D721Med (cell line): Measurements from ENCODE around the gene AMMECR1.

Experiments used
- DNase-seq: peaks from one replicate; pipeline ENCODE4 v3.0.0; 2011; ENCODE audit warnings: low spot score; ENCODE audit not compliant: insufficient read length
- FAIRE-seq: peaks from 2 replicates; lab custom pipeline; 2011; peaks lifted over from hg19 to GRCh38; lab: Jason Lieb, UNC
- TF ChIP-seq, protein P1 (sequence below): IDR thresholded peaks from 2 replicates; pipeline ENCODE4 v1.5.1; 2012; ENCODE audit warnings: mild to moderate bottlenecking, control low read depth; ENCODE audit not compliant: insufficient read depth; ENCODE audit errors: missing control alignments

The AMMECR1 gene

DNA sequence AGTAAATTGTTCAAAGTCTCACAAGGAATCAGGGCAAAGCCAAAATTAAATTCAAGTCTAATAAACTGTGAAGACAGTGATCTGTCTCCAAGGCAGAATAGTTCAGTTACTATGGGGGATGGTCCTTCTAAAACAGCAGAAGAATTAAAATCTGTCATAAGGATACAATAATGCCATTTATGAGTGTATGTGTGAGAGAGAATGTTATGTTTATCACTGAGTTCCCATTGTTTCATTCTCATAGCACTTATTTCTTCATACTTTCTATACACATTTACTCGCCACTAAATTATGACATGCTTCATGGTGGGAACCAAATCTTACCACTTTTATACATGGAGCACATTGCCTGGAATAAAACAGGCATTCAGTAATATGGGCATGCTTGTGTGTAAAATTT is 102.5 kb downstream of the AMMECR1 start:
- TF ChIP-seq, protein P1, sequence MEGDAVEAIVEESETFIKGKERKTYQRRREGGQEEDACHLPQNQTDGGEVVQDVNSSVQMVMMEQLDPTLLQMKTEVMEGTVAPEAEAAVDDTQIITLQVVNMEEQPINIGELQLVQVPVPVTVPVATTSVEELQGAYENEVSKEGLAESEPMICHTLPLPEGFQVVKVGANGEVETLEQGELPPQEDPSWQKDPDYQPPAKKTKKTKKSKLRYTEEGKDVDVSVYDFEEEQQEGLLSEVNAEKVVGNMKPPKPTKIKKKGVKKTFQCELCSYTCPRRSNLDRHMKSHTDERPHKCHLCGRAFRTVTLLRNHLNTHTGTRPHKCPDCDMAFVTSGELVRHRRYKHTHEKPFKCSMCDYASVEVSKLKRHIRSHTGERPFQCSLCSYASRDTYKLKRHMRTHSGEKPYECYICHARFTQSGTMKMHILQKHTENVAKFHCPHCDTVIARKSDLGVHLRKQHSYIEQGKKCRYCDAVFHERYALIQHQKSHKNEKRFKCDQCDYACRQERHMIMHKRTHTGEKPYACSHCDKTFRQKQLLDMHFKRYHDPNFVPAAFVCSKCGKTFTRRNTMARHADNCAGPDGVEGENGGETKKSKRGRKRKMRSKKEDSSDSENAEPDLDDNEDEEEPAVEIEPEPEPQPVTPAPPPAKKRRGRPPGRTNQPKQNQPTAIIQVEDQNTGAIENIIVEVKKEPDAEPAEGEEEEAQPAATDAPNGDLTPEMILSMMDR, result no peak
- DNase-seq (no peak), FAIRE-seq (no peak)

GRCh38 chrX:110214684-110215083 is 103.2 kb downstream of the AMMECR1 start:
- TF ChIP-seq, protein P1, result no peak
- no peak for FAIRE-seq
- DNase-seq, result no peak

DNA sequence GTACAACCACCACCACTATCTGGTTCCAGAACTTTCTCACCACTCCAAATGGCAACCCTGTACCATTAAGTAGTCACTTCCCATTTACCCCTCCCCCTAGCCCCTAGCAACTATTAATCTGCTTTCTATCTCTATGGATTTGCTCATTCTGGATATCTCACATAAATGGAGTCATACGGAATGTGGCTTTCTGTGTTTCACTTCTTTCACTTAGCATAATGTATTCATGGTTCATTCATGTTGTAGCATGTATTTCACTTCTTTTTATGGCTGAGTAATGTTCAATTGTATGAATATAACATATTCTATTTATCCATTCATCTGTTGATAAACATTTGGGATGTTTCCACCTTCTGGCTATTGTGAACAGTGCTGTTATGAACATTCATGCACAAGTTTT is 104.7 kb downstream of the AMMECR1 start:
- peak; percentile 44 for FAIRE-seq
- DNase-seq, result no peak
- TF ChIP-seq, protein P1, result no peak

GRCh38 chrX:110212299-110212698 is 105.6 kb downstream of the AMMECR1 start:
- TF ChIP-seq, protein P1, result no peak
- DNase-seq (no peak), FAIRE-seq (no peak)

DNA sequence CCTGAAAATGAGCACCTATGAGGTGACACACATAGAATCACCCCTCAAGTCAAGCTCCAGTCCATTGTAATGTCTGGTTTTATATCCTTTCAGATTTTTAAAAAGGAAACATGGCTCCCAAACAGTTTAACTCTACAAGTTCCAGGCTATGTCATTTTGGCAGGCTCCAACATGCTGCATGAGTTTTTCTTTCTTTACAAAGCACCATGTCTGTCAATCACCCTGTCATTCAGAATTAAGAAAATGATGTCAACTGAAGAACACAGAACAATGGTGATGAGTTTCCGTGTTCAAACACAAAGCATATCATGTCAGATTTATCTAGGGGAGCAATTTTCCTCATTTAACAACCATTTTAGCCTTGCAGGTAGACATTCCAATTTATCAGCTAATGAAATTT is 106.5 kb downstream of the AMMECR1 start:
- FAIRE-seq (no peak), DNase-seq (no peak)
- TF ChIP-seq, protein P1, result no peak

DNA sequence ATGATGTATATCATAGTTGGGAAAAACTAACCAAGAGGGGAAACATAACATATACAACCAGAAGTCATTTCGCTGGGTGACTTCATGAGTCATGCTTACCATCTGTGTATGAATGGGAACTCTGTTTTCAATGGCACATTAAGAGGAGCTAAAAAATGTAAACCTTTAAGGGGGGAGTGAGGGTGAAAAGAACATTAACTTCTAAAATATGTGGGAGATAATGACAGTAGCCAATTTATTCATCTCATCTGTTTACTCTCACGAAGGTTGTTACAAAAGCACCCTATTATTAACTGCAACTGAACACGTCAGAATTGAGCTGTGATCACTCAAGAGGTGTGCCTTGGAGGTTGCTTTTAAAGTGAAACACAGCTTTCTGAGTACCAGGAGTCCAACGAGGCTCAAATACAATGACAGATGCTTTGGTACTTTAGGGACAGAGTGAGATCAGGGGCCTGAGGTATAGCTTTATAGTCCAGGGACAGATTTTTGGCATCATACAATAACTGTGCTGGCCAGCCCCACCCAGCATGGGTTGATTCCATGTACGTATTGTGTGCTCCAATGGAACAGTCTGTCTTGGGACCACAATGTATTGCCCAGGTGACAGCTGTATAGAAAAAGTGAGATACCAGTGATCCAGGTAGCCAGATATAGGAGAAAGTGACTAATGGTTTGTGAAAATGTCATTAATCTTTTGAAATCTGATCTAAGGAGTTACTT is 107.3 kb downstream of the AMMECR1 start:
- DNase-seq (no peak), FAIRE-seq (peak; percentile 48)
- TF ChIP-seq, protein P1, result no peak

- peak; percentile 41 for FAIRE-seq
These were observed 109.8 kb downstream of the AMMECR1 start for GRCh38 chrX:110208092-110208491.

More at GRCh38 chrX:110208092-110208491, 109.8 kb downstream of the AMMECR1 start:
- TF ChIP-seq, protein P1, result no peak
- no peak for DNase-seq
